OCI-LY7 (cell line): ENCODE data around the gene FAM89B. TPM values are rescaled to one million over a fixed set of nuclear protein-coding genes. Genes with fewer than 3 reads are reported as not detected.

Source experiments
- BruUV-seq: library from RNA; stranded (reverse); fragments of 400-500 nt; replicated peaks from 2 replicates; lab custom pipeline; 2021; lab: Mats Ljungman, UMichigan
- CTCF ChIA-PET: fragments of 300-600 bp; sonication (Branson Sonifier 250); formaldehyde crosslinking; loops from one replicate; lab custom pipeline; 2022; ENCODE audit warnings: antibody characterized with exemption; ENCODE audit not compliant: unreplicated experiment; lab: Charles Lee
- POLR2A ChIA-PET: fragments of 300-600 bp; sonication (Branson Sonifier 250); formaldehyde crosslinking; loops from one replicate; lab custom pipeline; 2022; ENCODE audit warnings: antibody characterized with exemption; lab: Charles Lee
- DNase-seq: peaks from one replicate; pipeline ENCODE4 v3.0.0-alpha.2; 2015; ENCODE audit warnings: low spot score
- H2AFZ ChIP-seq: fragments of 200-600 bp; sonication (generic), shearing (Covaris generic); 2 replicates; pipeline ENCODE4 v1.6.1; 2014; ENCODE audit warnings: mild to moderate bottlenecking, antibody characterized with exemption, low read length, moderate library complexity
- H3K27ac ChIP-seq: fragments of 200-600 bp; sonication (generic); 2 replicates; pipeline ENCODE4 v1.5.1; 2014; ENCODE audit warnings: mixed run types, low read depth, mild to moderate bottlenecking, moderate library complexity, low read length, inconsistent platforms; ENCODE audit not compliant: poor library complexity, severe bottlenecking
- H3K36me3 ChIP-seq: fragments of 200-600 bp; sonication (generic); 2 replicates; pipeline ENCODE4 v1.6.1; 2014; ENCODE audit warnings: mild to moderate bottlenecking, antibody characterized with exemption, low read length, moderate library complexity, mixed read lengths; ENCODE audit not compliant: insufficient read depth
- H3K4me1 ChIP-seq: fragments of 200-600 bp; sonication (generic); 2 replicates; pipeline ENCODE4 v1.5.1; 2014; ENCODE audit warnings: mild to moderate bottlenecking, low read length; ENCODE audit not compliant: insufficient read depth, poor library complexity, severe bottlenecking
- H3K4me2 ChIP-seq: fragments of 200-600 bp; sonication (generic); 2 replicates; pipeline ENCODE4 v1.6.1; 2014; ENCODE audit warnings: mild to moderate bottlenecking, low read length
- H3K4me3 ChIP-seq: fragments of 200-600 bp; sonication (generic); 2 replicates; pipeline ENCODE4 v1.5.1; 2014; ENCODE audit warnings: mild to moderate bottlenecking, low read depth, low read length; ENCODE audit not compliant: poor library complexity, severe bottlenecking
- H3K79me2 ChIP-seq: fragments of 200-600 bp; sonication (generic); 2 replicates; pipeline ENCODE4 v1.6.1; 2016; ENCODE audit warnings: low read depth, mild to moderate bottlenecking, low read length, moderate library complexity, mixed read lengths; ENCODE audit not compliant: insufficient read depth
- H3K9me2 ChIP-seq: fragments of 200-600 bp; sonication (generic); 2 replicates; pipeline ENCODE4 v1.6.1; 2016; ENCODE audit warnings: mild to moderate bottlenecking, low read length, mixed read lengths; ENCODE audit not compliant: insufficient read depth
- H3K9me3 ChIP-seq: fragments of 200-600 bp; sonication (generic); 2 replicates; pipeline ENCODE4 v1.6.1; 2014; ENCODE audit warnings: mild to moderate bottlenecking, mixed run types, low read length, mixed read lengths
- H4K20me1 ChIP-seq: fragments of 200-600 bp; sonication (generic); 2 replicates; pipeline ENCODE4 v1.6.1; 2014; ENCODE audit warnings: mild to moderate bottlenecking, antibody characterized with exemption, low read length, moderate library complexity, mixed read lengths; ENCODE audit not compliant: insufficient read depth
- EZH2phosphoT487 ChIP-seq: fragments of 200-600 bp; sonication (generic); IDR thresholded peaks from 2 replicates; pipeline ENCODE4 v1.6.1; 2018; ENCODE audit warnings: low read depth, borderline replicate concordance, mild to moderate bottlenecking, mixed run types, antibody characterized with exemption, low read length, moderate library complexity, mixed read lengths
- intact Hi-C: fragments of 100-400 bp; cut with micrococcal nuclease; formaldehyde crosslinking; loops from one replicate; pipeline ENCODE4 v1.10.0; 2022; ENCODE audit not compliant: unreplicated experiment
- total RNA-seq, 2 experiments: library from RNA; depleted of rRNA in 1 of 2; stranded (reverse); fragments of >200 nt in 1 of 2; shearing (Covaris generic) in 1 of 2; gene quantifications; 2 replicates each; pipeline ENCODE4 v1.2.3, GENCODE V29; 2014 to 2022
- TF ChIP-seq, protein P1 (sequence below): fragments of 200-600 bp; sonication (generic); conservative IDR thresholded peaks from 2 replicates; pipeline ENCODE4 v1.5.1; 2014; ENCODE audit warnings: mild to moderate bottlenecking, antibody characterized with exemption, low read length, moderate library complexity, mixed read lengths

FAM89B gene
- total RNA-seq, 2 experiments from 2014 or later: 17.9 to 26.4 TPM

GRCh38 chr11:65556470-65557279, 15.7 kb upstream of the FAM89B start:
- no peaks in the 10 kb centered on the region for H4K20me1 ChIP-seq
- no peaks in the 10 kb centered on the region for H3K36me3 ChIP-seq
- no peak overlapping the region for H3K4me3 ChIP-seq
- no peak overlapping the region for H2AFZ ChIP-seq
- no peaks in the 10 kb centered on the region for H3K9me3 ChIP-seq
- POLR2A ChIA-PET: interaction anchor here (0.9 kb wide), 1 partner anchor 9 kb away, joined by 3 read pairs; no protein-coding TSS in a partner anchor
- H3K79me2 ChIP-seq: no peaks in the 10 kb centered on the region
- H3K4me2 ChIP-seq: no peak overlapping the region
- H3K4me1 ChIP-seq: peaks cover 26% of the 10 kb centered on the region
- no TSS peak for BruUV-seq
- H3K27ac ChIP-seq: no peak overlapping the region
- no peak for DNase-seq
- no peaks in the 10 kb centered on the region for H3K9me2 ChIP-seq
- TF ChIP-seq EZH2phosphoT487: no peak
- TF ChIP-seq, protein P1, sequence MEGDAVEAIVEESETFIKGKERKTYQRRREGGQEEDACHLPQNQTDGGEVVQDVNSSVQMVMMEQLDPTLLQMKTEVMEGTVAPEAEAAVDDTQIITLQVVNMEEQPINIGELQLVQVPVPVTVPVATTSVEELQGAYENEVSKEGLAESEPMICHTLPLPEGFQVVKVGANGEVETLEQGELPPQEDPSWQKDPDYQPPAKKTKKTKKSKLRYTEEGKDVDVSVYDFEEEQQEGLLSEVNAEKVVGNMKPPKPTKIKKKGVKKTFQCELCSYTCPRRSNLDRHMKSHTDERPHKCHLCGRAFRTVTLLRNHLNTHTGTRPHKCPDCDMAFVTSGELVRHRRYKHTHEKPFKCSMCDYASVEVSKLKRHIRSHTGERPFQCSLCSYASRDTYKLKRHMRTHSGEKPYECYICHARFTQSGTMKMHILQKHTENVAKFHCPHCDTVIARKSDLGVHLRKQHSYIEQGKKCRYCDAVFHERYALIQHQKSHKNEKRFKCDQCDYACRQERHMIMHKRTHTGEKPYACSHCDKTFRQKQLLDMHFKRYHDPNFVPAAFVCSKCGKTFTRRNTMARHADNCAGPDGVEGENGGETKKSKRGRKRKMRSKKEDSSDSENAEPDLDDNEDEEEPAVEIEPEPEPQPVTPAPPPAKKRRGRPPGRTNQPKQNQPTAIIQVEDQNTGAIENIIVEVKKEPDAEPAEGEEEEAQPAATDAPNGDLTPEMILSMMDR: no peak
- intact Hi-C loops: no loop called here
- CTCF ChIA-PET: no interaction called here

DNA sequence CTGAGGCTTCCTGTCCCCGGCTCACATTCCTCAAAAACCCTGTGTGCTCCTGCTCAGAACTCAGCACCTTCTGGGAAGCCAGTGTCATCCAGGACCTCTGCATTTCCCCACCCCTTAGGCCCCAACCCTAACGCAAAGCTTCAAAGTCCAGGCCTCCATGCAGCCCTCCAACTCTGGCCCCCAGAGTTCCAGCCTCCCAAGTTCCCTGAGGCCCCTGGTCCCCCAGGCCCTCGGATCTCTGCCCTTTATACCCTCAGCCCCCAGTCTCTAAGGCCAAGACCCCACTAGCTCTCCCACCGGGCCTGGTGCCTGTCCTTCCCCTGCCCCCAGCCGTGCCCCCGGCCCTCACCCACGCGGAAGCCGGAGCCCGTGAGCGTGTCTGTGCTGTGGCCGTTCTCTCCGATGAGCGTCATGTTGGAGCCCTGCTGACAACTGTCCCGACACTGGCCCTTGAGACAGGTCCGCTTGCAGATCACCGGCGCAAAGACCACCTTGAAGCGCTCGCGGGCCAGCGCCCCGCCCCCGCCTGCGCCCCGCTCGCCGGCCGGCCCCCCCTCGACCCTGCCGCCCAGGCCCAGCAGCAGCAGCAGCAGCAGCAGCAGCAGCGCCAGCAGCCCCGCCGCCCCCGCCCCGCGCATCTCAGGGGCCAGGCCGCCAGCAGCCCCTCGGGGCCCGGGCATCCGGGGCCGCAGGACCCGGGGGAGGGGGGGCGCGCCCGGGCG, 14.9 kb upstream of the FAM89B start:
- H3K79me2 ChIP-seq: no peaks in the 10 kb centered on the region
- H3K4me3 ChIP-seq: no peak overlapping the region
- no TSS peak for BruUV-seq
- ChIA-PET POLR2A (interaction anchor here (0.9 kb wide), 1 partner anchor 8 kb away, joined by 3 read pairs; no protein-coding TSS in a partner anchor), CTCF (no interaction called here)
- no peaks in the 10 kb centered on the region for H4K20me1 ChIP-seq
- TF ChIP-seq, protein P1: no peak
- no peak for TF ChIP-seq EZH2phosphoT487
- H3K27ac ChIP-seq: no peak overlapping the region
- no peak for DNase-seq
- peak overlapping the region; percentile 49; the same call in 1 of the 2 replicates for H3K4me2 ChIP-seq
- H3K36me3 ChIP-seq: no peaks in the 10 kb centered on the region
- H3K4me1 ChIP-seq: peaks cover 18% of the 10 kb centered on the region
- H3K9me2 ChIP-seq: no peaks in the 10 kb centered on the region
- intact Hi-C loops: no loop called here
- H3K9me3 ChIP-seq: no peaks in the 10 kb centered on the region
- H2AFZ ChIP-seq: no peak overlapping the region
